ENCODE data around the gene PTPRG.

DNA sequence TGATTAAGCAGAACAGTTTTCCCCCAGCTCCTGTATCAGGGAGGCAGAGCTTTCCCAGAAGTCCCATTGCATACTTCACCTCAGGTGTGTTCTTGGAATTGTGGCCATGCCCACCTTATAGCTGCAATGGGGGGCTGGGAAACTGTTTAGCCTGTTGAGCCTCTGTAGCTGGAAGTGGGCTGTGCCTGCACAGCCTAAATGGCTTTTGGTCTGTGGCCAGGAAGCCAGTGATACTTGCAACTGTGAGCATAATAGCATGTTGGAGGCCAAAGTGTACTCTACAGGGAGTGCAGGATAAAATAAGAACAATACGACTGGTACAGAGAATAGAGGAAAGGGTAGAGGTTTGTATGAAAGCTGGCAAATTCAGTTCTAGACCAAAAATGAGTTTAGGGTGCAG is 248.5 kb downstream of the PTPRG start:
- TF ChIP-seq CTCF (IDR thresholded peaks at IDR 0.05) (no peak), POLR2A (IDR thresholded peaks at IDR 0.05) (no peak)
